HG02588 (cell line): Measurements from ENCODE around the gene RNF10.
"Not testable (repeated sequence)": the region's sequence is repeated elsewhere in the genome, so short reads cannot be mapped to it uniquely, and the experiment has no call there.

Experiments
- ATAC-seq: cut with Tn5 transposase; IDR thresholded peaks from one replicate; pipeline ENCODE4 v1.9.1; 2021; ENCODE audit warnings: mild to moderate bottlenecking, moderate library complexity; ENCODE audit not compliant: unreplicated experiment

The RNF10 gene

DNA sequence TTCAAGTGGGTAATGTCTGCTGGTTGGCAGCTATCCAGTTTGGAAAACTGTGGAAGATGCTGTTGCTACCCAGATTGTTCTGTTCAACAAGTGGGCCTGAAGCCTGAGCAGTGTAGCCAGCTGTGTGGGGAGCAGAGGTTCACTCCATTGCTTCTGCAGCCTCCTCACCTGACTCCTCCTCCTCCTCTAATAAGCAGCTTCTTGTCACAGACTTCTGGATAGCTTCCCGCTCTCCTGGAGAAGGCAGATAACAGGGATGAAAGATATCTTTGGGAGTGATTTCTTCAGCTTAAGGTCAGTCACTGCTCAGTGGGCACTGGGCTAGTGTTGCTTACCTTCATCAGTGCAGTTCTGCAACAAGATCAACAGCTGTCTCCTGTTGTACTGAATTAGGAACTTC, 45.0 kb downstream of the RNF10 start:
- no peak for ATAC-seq

DNA sequence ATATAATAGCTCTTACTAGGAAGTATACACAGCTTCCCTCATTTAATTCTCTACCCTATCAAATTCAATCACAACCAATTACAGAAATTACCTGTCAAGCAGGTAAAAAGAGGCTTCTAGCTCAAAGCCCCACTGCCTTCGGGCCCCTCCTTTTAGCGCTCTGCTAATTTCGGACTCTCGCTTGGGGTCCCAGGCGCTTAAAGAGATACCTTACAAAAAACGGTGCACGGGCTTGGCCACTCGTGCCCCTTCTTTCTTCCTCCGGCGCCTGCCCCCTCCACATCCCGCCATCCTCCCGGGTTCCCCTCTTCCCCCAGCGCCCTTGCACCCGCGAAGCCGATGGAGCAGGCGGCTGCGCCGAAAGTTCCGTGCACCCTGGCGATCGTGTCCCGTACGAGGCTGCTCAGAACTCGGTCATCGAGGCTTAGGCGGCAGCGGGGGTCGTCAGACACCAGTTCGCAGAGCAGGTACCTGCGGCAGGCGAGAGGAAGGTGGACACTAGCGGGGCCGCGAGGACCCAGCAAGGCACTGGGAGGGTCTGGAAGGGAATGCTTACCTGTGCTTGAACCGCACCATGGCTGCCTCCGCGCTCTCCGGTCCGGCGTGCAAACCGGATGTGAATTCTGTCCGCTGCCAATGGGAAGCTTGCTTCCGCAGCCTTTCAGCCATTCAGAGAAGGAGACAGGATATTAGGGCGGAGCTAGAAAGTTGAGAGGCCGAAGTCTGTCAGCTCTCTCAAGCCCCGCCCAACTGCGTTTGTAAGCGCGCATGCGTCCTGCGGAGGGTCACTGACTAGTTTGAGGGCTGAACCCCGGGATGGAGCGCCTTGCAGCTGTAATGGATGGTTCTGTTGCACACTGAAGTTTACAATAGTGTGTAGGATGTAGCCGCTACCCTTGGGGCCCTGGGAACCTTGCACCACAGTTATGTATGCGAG, 46.9 kb downstream of the RNF10 start, which contains the start of gene POP5:
Gene POP5 (minus strand): TSS at position 616 of the 937 bp plus-strand sequence. CDS start 40 bp downstream, at position 576.
- peak; percentile 91 for ATAC-seq

DNA sequence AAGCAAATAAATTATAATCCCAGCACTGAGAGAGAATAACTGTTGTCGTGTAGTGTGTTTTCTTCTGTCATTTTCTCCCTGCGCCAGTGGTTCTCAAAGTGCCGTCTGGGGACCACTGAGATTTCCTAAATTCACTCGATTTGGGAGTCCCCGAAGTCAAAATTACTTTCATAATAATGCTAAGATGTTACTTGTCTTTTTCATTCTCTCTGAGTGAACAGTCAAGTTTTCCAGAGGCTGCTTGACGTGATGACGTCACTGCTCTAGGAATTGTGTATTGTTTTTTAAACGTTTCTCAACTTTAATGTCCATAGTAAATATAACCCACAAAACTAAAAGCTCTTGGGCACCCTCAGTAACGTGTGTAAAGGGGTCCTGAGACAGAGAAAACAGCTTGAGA, 47.8 kb downstream of the RNF10 start:
- ATAC-seq = no peak

DNA sequence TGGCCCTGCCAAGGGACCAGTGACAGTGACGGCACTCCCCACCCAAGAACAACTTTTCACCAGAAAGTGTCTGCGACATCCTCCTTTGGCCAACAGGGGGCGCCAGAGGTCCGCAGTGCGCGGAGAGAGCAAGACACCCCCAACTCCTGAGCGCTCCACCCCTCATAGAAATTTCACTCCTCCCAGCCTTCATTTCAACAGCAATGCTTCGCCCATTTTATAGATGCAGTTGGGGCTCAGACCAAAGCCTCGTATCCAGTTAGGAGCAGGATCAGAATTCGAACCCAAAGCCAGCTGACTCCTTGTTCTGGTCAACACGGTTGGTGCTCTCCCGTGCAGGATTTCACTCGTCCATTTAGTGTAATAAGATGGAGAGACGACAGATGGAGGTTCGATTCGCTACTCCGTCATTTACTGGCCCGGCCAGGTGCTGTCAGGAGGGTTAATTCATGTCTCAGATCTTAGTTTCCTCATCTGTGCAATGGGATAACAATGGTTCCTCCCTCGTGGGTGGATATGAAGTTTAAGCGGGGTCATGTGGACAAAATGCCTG, 49.4 kb downstream of the RNF10 start:
- no peak for ATAC-seq

DNA sequence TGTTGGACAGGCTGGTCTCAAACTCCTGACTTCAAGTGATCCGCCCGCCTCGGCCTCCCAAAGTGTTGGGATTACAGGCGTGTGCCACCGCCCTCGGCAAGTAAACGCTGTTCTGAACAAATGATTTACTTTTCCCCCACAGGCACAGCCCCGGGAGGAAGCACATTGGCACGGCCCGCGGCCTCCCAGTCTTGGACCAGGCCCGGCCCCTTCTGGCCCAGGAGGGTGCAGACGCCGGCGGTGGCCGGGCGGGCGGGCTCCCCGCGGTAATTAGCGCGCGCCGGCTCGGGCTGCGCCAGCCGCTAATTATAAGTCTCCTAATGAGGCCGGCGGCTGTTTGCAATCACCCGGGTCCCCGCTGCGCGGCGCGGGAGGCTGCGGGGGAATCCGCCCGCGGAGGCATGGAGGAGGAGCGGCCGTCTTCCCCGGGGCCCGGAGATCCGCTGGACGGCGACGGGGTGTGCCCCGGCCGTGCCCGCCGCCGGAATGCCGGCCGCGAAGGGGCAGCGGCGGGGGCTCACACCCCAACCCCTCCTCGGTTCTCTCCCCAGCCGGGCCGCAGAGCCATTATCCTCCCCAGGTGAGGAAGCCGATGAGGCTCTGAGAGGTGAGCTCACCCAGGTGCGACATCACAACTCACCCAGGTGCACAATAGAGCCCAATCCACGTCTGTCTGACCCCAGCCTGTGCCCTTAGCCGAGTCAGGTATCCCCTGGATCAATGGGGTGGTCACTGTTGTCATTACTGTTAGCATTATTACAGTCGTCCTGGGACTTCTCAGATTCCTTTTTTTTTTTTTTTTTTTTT, 50.4 kb downstream of the RNF10 start:
- ATAC-seq = no peak

DNA sequence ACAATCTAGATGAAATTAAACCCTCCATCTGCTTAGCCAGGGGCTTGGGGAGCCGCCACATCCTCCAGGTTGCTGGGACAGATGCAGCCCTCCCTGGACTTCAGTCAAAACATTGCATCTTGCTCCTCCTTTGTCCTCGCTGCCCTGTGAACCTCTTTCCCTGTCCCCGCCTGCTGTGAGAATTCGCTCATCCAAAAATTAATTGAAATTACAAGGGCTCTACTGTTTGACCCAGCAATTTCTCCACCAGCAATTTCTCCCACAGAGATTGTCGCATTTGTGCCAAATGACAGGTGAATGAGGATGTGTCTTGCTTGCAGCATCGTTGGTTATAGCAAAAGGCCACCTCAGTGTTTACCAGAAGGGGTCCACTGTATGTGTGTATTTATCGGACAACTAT, 52.0 kb downstream of the RNF10 start:
- no peak for ATAC-seq

DNA sequence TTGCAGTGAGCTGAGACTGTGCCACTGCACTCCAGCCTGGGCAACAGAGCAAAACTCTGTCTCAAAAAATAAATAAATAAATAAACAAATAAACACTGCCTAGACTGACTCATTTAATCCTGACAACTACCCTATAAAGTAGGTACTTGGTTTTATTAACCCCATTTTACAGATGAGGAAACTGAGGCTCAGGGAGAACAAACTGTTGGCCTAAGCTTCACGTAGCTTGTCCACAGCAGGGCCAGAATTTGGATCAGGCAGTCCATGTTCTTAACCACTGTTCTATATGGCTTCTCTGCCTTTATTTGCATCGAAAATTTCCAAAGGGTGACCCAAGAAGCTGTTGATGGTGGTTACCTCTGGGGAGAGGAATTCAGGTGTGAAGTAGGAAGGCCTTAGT, 52.7 kb downstream of the RNF10 start:
- ATAC-seq = no peak

DNA sequence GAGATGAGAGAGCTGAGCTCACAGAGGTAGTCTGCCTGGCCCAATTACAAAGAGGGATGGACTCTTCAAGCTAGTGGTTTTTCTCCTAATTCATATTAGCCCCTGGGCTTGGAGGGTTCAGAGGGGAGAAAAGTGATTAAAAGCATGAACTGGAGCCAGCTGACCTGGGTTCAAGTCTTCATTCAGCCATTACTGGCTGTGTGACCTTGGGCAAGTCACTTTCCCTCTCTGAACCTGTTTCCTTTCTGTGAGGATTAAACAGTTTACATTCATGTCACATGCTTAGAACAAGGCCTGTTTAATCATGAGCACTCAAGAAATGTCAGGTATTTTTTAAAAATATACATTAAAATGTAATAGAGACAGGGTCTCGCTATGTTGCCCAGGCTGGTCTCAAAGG, 54.2 kb downstream of the RNF10 start:
- ATAC-seq = no peak

DNA sequence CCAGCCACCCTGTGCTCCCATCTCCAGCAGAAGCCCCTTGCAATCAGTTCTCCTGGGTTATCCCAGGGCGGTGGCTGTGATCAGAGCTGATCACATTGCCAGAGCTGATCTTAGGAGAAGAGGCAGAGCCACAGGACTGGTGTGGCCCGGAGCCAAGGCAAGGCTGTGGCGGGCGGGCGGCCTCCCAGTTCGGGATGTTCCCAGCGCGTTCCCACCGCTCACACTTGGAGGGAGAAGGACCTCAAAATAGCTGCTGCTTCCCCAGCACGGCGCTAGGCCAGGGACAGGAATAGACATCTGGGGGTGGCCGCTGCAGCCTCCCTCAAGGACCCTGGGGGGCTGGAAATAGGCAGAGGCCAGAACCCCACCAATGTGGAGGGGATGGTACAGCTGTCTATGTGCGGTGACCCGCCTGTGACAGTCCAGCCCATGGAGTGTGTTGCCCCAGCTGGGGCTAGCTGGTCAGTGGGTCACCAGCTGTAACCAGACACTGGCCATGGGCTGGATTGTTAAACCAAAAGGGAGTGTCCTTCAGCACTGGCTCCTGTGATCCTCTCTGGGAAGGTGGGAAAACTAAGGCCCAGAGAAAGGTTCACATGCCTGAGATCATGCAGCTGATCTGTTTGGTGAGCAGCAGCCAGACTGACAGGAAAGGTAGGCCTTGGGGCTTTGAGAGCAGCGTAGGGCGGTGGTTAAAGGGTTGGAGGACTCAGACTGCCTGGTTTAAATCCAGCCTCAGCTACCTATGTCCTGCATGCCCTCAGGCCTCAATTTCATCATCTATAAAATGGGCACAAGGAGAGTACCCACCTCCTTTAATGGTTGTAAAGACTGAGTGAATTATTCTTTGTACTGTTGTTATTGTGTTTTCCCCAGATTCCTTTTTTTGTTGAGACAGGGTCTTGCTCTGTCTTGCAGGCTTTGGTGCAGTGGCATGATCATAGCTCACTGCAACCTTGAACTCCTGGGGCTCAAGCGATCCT, 55.1 kb downstream of the RNF10 start:
- ATAC-seq = no peak

DNA sequence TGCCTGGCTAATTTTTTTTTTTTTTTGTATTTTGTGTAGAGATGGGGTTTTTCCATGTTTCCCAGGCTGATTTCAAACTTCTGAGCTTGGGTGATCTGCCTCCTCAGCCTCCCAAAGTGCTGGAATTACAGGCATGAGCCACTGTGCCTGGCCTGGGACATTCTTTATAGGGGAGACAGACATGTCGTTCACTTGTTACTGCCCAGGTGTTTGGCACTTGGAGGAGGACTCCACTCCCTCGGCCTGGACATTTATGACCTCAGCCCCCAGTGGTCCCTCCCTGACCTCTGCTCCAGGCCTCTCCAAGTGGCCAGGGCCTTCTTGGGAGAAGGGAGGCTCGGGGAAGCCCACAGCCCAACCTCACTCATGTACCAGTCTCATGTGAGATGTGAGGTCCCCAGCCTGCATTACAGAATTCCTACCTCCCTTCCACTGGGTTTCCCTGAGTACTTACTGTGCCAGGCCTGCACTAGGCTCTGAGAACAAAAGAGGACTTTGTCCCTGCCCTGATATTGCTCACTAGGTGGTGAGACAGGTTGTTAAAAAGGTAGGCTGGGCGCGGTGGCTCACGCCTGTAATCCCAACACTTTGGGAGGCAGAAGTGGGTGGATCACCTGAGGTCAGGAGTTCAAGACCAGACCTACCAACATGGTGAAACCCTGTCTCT, 56.7 kb downstream of the RNF10 start:
- ATAC-seq = no peak

DNA sequence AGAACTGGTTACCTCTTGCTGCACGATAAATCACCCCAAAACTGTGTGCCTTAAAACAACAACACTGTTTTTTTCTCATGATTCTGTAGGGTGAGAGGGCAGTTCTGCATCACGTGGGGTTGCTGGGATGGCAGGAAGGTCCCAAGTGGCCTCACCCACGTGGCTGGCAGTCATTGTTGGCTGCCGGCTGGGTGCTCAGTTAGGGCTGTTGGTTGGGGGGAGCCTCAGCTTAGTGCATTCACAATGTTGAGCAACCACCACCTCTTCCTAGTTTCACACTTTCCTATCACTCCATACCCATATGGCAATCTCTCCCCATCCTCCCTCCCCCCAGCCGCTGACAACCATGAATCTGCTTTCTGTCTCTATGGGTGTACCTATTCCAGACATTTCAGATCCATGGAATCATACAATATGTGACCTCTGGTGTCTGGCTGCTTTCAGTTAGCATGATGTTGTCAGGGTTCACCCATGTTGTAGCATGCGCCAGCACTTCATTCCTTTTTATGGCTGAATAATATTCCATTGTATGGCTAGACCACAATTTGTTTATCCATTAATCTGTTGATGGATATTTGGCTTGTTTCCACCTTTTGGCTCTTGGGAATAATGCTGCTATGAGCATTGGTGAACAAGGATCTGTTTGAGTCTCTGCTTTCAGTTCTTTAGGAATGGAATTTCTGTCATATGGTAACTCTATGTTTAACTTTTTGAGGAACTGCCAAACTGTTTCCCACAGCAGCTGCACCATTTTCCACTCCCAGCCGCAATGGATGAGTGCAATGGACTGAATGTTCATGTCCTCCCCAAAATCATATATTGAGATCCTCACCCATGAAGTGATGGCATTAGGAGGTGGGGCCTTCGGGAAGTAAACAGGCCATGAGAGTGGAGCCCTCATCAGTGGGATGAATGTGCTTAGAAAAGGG, 58.2 kb downstream of the RNF10 start:
- no peak for ATAC-seq

DNA sequence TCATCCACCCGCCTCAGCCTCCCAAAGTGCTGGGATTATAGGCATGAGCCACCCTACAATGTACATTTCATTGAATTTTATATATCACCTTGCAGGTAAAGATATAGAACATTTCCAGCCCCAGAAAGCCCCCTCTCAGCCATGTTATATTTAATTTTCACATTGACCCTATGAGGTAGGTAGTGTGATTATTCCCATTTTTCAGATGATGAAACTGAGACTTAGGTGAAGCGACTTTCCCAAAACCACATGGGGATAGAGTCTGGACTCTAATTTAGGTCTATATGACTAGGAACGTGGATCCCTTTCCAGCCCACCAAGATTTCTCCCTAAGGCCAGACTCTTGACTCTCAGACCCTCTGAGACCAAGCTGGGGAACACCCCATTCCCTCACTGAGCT, 62.7 kb downstream of the RNF10 start:
- no peak for ATAC-seq

DNA sequence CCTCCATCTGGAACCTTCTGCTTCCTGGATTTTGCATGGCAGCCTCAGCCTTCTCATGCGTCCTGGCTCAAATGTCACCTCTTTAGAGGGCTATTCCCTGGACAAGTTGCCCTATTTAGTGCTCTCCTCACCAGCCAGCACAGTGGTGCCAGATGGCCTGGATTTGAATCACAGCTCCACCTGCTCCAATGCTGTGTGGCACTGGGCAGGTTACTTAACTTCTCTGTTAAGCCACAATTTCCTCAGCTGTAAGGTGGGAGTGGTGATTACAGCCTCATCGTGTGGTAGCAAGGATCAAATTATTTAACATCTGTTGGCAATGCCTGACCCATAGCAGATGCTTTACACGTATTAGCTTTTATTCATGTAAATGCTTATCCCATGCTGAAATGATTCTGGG, 63.7 kb downstream of the RNF10 start:
- no peak for ATAC-seq

DNA sequence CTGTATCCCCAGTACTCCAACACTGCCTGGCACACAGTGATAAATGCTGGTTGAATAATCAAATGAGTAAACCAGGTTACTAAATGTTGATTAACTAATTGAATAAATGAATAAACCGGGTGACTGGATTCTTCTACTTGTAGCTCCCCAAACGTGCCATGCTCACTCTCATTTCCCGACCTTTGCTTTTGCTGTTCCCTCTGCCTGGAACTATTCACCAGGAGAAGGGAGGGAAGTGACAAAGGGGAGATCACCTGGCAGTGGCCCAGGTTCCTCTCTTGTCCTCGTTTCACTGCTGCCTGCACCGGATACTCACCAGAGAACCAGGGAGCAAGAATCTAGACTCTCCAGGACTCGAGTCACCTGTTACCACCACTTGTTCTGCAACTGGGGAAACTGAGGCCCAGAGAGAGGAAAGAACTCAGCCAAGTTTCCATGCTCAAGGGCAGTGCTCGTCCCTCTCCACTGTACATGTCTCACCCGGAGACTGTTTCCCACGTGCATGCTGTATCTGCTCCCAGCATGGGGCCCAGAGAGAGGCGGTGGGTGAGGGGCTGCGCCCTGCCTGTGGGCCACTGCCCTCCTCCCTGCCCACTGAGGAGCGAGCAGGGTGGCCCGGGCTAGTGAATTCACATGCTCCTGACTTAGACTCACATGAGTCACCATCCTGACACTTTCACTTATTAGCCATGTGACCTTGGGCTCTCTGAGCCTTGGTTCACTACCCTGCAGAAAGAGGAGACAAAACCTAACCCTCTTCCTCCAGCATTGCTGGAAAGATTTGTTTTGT, 64.7 kb downstream of the RNF10 start:
- ATAC-seq = no peak

DNA sequence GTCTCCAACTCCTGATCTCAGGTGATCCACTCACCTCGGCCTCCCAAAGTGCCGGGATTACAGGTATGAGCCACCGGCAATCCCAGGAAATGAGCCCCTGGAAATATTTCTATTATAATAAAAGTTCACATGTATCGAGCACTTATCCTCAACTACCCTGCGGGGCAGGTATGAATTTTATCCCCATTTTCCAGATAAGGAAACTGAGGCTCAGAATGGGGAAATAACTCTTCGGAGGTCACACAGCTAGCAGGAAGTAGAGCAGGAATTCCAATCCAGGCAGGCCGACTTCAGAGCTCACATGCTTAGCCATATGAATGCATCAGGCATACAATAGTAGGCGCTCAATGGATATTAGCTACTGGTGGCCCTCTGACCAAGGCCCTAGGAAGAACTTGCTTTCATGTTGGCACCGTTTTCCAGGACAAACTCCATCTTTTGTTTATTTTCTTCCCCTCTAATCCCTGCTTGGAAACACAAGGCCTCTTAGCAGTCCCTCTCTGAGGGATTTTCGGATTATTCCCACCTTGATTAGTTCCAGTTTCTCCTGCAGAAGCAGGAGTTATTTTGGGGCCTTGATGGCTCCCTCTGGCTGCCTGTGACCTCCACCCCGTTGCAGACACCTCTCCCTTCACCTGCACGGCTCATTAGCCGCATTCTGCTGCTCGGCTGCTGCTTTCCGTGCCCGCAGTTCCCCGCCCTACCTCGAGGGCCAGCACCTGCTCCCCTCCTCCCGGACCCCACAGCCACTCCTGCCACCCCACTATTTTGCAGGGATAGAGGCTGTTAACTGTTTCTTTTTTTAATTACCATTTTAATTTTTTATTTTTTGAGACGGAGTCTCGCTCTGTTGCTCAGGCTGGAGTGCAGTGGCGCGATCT, 65.8 kb downstream of the RNF10 start:
- ATAC-seq = no peak

DNA sequence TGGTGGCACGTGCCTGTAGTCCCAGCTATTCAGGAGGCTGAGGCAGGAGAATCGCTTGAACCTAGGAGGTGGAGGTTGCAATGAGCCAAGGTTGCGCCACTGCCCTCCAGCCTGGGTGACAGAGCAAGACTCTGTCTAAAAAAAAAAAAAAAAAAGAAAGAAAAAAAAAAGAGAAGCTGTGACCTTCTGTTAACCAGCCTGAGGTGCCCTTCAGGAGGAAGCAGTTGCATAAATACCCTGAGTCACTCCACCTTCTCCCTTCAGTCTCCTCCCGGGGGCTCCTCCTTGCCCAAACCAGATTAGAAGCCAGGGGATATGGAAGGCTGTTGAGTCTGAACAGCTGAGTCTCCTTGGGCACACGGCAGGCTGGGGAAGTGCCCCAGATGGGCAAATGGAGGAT, 68.3 kb downstream of the RNF10 start:
- ATAC-seq = not testable (repeated sequence)

DNA sequence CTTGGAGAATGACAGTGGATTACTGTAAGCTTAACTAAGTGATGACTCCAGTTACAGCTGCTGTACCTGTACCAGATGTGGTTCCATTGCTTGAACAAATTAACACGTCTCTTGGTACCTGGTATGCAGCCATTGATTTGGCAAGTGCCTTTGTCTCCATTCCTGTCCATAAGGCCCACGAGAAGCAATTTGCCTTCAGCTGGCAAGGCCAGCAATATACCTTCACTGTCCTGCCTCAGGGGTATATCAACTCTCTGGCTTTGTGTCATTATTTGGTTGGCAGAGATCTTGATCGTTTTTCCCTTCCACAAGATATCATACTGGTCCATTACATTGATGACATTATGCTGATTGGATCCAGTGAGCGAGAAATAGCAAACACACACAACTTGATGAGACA, 76.4 kb downstream of the RNF10 start:
- ATAC-seq = no peak
